Left lung (tissue), 10 donors: ENCODE results near the gene TMTC2. TPM values are rescaled to one million over a fixed set of nuclear protein-coding genes. Genes with fewer than 3 reads are reported as not detected.

Experiments used
- ATAC-seq: fragments of 200-7000 bp; cut with Tn5 transposase; one replicate; pipeline ENCODE4 v1.9.1; 2020; ENCODE audit warnings: moderate library complexity
- DNase-seq, 4 donors: peaks; one replicate each; pipeline ENCODE4 v3.0.0-alpha.2; 2013 to 2020
- H3K27ac ChIP-seq, 2 donors: fragments of 200-600 bp; sonication (generic) in 1 of 2; one replicate each; pipeline versions ENCODE4 v1.5.0 to v1.8.0; 2020 to 2021
- H3K27me3 ChIP-seq, 2 donors: fragments of 200-600 bp; sonication (generic) in 1 of 2; one replicate each; pipeline versions ENCODE4 v1.5.0 to v1.8.0; 2020 to 2021
- H3K36me3 ChIP-seq, 2 donors: fragments of 200-600 bp; sonication (generic) in 1 of 2; one replicate each; pipeline versions ENCODE4 v1.5.0 to v1.8.0; 2020 to 2021
- H3K4me1 ChIP-seq, 2 donors: fragments of 200-600 bp; one replicate each; pipeline ENCODE4 v1.8.0; 2021
- H3K4me3 ChIP-seq, 2 donors: fragments of 200-600 bp; sonication (generic) in 1 of 2; one replicate each; pipeline versions ENCODE4 v1.5.0 to v1.8.0; 2020 to 2021; ENCODE audit warnings: mild to moderate bottlenecking in 1 of 2
- H3K9me3 ChIP-seq, 2 donors: fragments of 200-600 bp; sonication (generic) in 1 of 2; one replicate each; pipeline versions ENCODE4 v1.5.0 to v1.8.0; 2020 to 2021
- CTCF ChIP-seq, 2 donors: fragments of 200-600 bp; sonication (generic) in 1 of 2; IDR thresholded peaks; one replicate each; pipeline versions ENCODE4 v1.5.0 to v1.8.0; 2021; ENCODE audit warnings: antibody characterized with exemption in 2 of 2
- intact Hi-C, 2 donors: fragments of 100-400 bp; cut with DNase I; formaldehyde crosslinking; loops; one replicate each; pipeline versions ENCODE4 v1.11.2 to v1.14.2; 2022
- polyA plus RNA-seq, 6 donors: library from polyadenylated mRNA; unstranded; fragments of 120-200 nt; gene quantifications; one replicate each; pipeline ENCODE4 v1.2.1, GENCODE V29; 2013; ENCODE audit not compliant: insufficient read length in 6 of 6
- total RNA-seq, 2 donors: library from RNA; stranded (reverse); fragmentation: NEBNext Ultra II Directional; extraction: Animal tissue kit (Norgen Biotek cat#: 25700); gene quantifications; one replicate each; pipeline ENCODE4 v1.2.1, GENCODE V29; 2021
- donor health status: DM: no; HTN: yes; CAD: no.
- donor health status: DM: no; HTN: no; CAD: no.

Gene TMTC2
- total and polyA plus RNA-seq, 8 donors, result 17.2 to 46.1 (median 39.3) TPM

DNA sequence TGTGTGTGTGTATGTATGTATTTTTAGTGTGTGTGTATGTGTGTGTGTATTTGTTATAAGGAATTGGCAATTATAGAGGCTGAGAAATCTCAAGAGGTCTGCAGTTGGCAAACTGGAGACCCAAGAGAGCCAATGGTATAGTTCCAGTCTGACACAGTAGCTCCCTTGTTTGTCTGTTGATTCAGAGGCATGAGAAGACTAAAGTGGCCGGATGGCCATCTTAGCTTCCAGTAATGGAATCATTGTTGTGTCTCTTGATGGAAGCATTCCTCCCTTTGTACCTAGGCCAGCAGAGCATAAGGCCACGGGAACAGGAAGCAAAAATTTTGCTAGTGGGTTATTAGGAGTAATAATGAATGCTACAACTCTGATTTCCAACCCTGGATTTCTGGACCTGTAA lies 460.6 kb downstream of the TMTC2 start:
- no peaks in the 10 kb centered on the region for H3K4me1 ChIP-seq
- H3K9me3 ChIP-seq, result no peaks in the 10 kb centered on the region
- no peak overlapping the region for H3K27ac ChIP-seq
- DNase-seq (no peak), ATAC-seq (no peak)
- no peak for TF ChIP-seq CTCF (IDR thresholded peaks at IDR 0.05)
- intact Hi-C loops, result no loop called here
- H3K4me3 ChIP-seq, result no peak overlapping the region
- no peaks in the 10 kb centered on the region for H3K27me3 ChIP-seq
- no peaks in the 10 kb centered on the region for H3K36me3 ChIP-seq

DNA sequence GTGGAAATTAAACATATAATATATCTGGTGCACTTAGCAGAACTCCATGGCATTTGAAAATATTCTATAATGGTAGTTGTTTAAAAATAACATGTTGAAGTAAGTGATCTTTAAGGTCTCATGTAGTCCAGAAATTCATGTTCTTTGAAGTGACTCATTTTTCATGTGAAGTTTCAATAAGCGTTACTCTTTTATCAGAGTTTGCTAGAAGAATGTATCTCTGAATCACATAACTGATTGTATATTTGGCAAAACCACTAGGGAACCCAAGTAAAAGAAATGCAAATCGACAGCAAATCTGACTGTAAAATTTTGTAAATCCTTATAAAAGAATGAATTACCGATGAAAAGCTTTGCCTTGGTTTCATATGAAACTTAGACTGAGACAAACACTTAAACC lies 463.3 kb downstream of the TMTC2 start:
- no peak overlapping the region for H3K4me3 ChIP-seq
- intact Hi-C loops, result no loop called here
- TF ChIP-seq CTCF (IDR thresholded peaks at IDR 0.05), result no peak
- no peaks in the 10 kb centered on the region for H3K36me3 ChIP-seq
- no peaks in the 10 kb centered on the region for H3K9me3 ChIP-seq
- no peak overlapping the region for H3K27ac ChIP-seq
- no peak for ATAC-seq
- no peak for DNase-seq
- no peaks in the 10 kb centered on the region for H3K27me3 ChIP-seq
- no peaks in the 10 kb centered on the region for H3K4me1 ChIP-seq

- DNase-seq (no peak), ATAC-seq (no peak)
- Histone ChIP-seq H3K27ac (no peak overlapping the region), H3K4me3 (no peak overlapping the region), H3K4me1 (no peaks in the 10 kb centered on the region), H3K9me3 (no peaks in the 10 kb centered on the region), H3K27me3 (no peaks in the 10 kb centered on the region), H3K36me3 (no peaks in the 10 kb centered on the region)
- intact Hi-C loops, result no loop called here
- no peak for TF ChIP-seq CTCF (IDR thresholded peaks at IDR 0.05)
These were observed 463.9 kb downstream of the TMTC2 start for GRCh38 chr12:83150465-83151189.

GRCh38 chr12:83153177-83153576 lies 466.5 kb downstream of the TMTC2 start:
- no peak for ATAC-seq

GRCh38 chr12:83156815-83157214 lies 470.1 kb downstream of the TMTC2 start:
- H3K4me1 ChIP-seq, result no peaks in the 10 kb centered on the region
- H3K4me3 ChIP-seq, result no peak overlapping the region
- no peak for TF ChIP-seq CTCF (IDR thresholded peaks at IDR 0.05)
- no peak for ATAC-seq
- H3K27me3 ChIP-seq, result no peaks in the 10 kb centered on the region
- H3K9me3 ChIP-seq, result no peaks in the 10 kb centered on the region
- no peak for DNase-seq
- intact Hi-C loops, result no loop called here
- no peaks in the 10 kb centered on the region for H3K36me3 ChIP-seq
- H3K27ac ChIP-seq, result no peak overlapping the region

More at GRCh38 chr12:83153177-83153576, 466.5 kb downstream of the TMTC2 start:
- Histone ChIP-seq H3K27me3 (no peaks in the 10 kb centered on the region), H3K9me3 (no peaks in the 10 kb centered on the region), H3K27ac (no peak overlapping the region), H3K4me3 (no peak overlapping the region), H3K4me1 (no peaks in the 10 kb centered on the region), H3K36me3 (no peaks in the 10 kb centered on the region)
- no peak for TF ChIP-seq CTCF (IDR thresholded peaks at IDR 0.05)
- no peak for DNase-seq
- intact Hi-C loops, result no loop called here
